Natural killer cell (primary cell): ENCODE data around the gene KIAA0319L. TPM values are rescaled to one million over a fixed set of nuclear protein-coding genes. Genes with fewer than 3 reads are reported as not detected.

Experiments
- ATAC-seq, 3 donors: fragments of 150-1000 bp in 2 of 3; fragments of 200-7000 bp in 1 of 3; cut with Tn5 transposase; 1 replicate in 1 of 3; 2 replicates in 2 of 3; pipeline ENCODE4 v1.10.0; 2021; ENCODE audit warnings: mild to moderate bottlenecking in 2 of 3, moderate library complexity in 2 of 3
- DNase-seq, 2 donors: peaks; one replicate each; pipeline versions ENCODE4 v3.0.0 to v3.0.0-alpha.2; 2013 to 2021; ENCODE audit warnings: mixed read lengths in 1 of 2
- H3K27ac ChIP-seq: one replicate; pipeline ENCODE4 v1.5.1; 2013; ENCODE audit warnings: mild to moderate bottlenecking, low read length
- H3K27me3 ChIP-seq: one replicate; pipeline ENCODE4 v1.6.1; 2013; ENCODE audit warnings: low read length; ENCODE audit not compliant: control insufficient read depth, insufficient read depth
- H3K36me3 ChIP-seq: one replicate; pipeline ENCODE4 v1.6.1; 2013; ENCODE audit warnings: low read length; ENCODE audit not compliant: control insufficient read depth, insufficient read depth
- H3K4me1 ChIP-seq: one replicate; pipeline ENCODE4 v1.6.1; 2013; ENCODE audit warnings: low read length; ENCODE audit not compliant: control insufficient read depth, insufficient read depth
- H3K4me3 ChIP-seq: one replicate; pipeline ENCODE4 v1.5.1; 2013; ENCODE audit warnings: low read length
- H3K9me3 ChIP-seq: one replicate; pipeline ENCODE4 v1.6.1; 2013; ENCODE audit warnings: low read length; ENCODE audit not compliant: control insufficient read depth, insufficient read depth
- H3K27ac Mint-ChIP-seq, 2 donors: one replicate each; pipeline ENCODE4 v1.8.0; 2022; ENCODE audit warnings: mild to moderate bottlenecking in 2 of 2, mixed read lengths in 2 of 2, moderate library complexity in 1 of 2
- H3K27me3 Mint-ChIP-seq, 2 donors: one replicate each; pipeline ENCODE4 v1.8.0; 2022; ENCODE audit warnings: low read depth in 2 of 2, mixed read lengths in 2 of 2
- H3K36me3 Mint-ChIP-seq: one replicate; pipeline ENCODE4 v1.8.0; 2022; ENCODE audit warnings: mixed read lengths
- H3K4me1 Mint-ChIP-seq, 2 donors: one replicate each; pipeline ENCODE4 v1.8.0; 2022; ENCODE audit warnings: mixed read lengths in 2 of 2
- H3K4me3 Mint-ChIP-seq: one replicate; pipeline ENCODE4 v1.8.0; 2022; ENCODE audit warnings: mild to moderate bottlenecking, moderate library complexity, mixed read lengths
- H3K9me3 Mint-ChIP-seq, 2 donors: one replicate each; pipeline ENCODE4 v1.8.0; 2022; ENCODE audit warnings: mixed read lengths in 2 of 2
- WGBS: methylation state at CpG from one replicate; pipeline ENCODE4 v1.1.7; 2013; ENCODE audit warnings: missing lambda C conversion rate; ENCODE audit not compliant: insufficient coverage; 5-methylcytosine and 5-hydroxymethylcytosine counted together
- intact Hi-C: fragments of 100-400 bp; cut with micrococcal nuclease; formaldehyde crosslinking; loops from one replicate; pipeline ENCODE4 v1.14.2; 2022
- total RNA-seq, 4 donors: library from RNA; stranded (reverse); fragments of 120-200 nt in 1 of 4; gene quantifications; one replicate each; pipeline versions ENCODE4 v1.2.3 to v1.2.4, GENCODE V29; 2013 to 2022
- TF ChIP-seq, protein P1 (sequence below): fragments of 200-600 bp; IDR thresholded peaks from one replicate; pipeline ENCODE4 v1.8.0; 2022; ENCODE audit warnings: antibody characterized with exemption

KIAA0319L gene
- total RNA-seq, 3 donors from 2014 or later (not counting 1 experiment from before 2014, with no cell fraction given) = 51.3 to 75.0 (median 64.8) TPM

DNA sequence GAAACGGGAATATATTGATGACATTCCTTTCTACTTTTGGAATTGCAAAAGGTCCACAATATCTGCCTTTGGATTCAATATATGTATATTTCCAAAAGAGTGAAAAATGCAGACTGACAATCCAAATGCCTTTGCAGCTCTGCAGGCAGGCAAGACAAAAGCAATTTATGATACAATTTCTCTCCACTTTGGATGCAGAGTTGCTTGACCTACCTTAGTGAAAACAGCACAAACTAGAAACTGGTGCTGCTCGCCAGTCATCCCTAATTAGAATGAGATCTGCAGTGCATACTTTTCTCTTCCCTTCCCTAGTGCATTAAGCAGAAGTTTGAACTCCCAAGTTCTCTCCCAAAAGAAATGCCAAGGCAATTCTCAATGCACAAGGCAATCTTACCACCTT, 56.8 kb downstream of the KIAA0319L start:
- no peak overlapping the region for H3K27ac ChIP-seq

DNA sequence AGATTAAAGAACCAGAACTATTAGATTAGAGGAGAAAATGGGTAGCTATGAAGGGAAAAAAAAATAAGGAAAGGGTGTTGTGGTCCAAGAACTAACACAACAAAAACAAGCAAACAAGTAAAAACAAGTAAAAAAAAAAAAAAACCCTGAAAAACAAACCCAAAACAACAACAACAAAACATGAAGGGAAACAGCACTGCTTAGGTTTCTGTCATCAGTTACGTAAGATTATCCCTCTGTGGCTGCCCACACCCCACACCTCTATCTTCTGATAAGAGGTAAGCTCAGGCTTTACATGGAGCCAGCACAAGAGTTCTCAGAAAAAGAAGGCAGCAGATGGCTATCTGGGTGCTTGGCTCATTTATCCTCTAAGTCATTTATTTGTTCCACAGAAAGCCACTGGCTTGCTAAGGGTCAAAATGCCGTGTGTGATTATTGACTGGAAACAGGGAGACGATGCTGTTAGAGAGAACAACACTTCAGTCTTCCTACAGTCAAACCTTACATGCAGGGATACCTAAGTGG, 57.5 kb downstream of the KIAA0319L start:
- Mint-ChIP-seq H3K27ac (peak overlapping the region in 1 of 2 donors; percentile 51), H3K27me3 (no peaks in the 10 kb centered on the region), H3K4me1 (peaks cover 22 to 24% of the 10 kb centered on the region in 2 donors), H3K9me3 (no peaks in the 10 kb centered on the region), H3K36me3 (no peaks in the 10 kb centered on the region), H3K4me3 (no peak overlapping the region)
- H3K27ac ChIP-seq = no peak overlapping the region
- TF ChIP-seq, protein P1, sequence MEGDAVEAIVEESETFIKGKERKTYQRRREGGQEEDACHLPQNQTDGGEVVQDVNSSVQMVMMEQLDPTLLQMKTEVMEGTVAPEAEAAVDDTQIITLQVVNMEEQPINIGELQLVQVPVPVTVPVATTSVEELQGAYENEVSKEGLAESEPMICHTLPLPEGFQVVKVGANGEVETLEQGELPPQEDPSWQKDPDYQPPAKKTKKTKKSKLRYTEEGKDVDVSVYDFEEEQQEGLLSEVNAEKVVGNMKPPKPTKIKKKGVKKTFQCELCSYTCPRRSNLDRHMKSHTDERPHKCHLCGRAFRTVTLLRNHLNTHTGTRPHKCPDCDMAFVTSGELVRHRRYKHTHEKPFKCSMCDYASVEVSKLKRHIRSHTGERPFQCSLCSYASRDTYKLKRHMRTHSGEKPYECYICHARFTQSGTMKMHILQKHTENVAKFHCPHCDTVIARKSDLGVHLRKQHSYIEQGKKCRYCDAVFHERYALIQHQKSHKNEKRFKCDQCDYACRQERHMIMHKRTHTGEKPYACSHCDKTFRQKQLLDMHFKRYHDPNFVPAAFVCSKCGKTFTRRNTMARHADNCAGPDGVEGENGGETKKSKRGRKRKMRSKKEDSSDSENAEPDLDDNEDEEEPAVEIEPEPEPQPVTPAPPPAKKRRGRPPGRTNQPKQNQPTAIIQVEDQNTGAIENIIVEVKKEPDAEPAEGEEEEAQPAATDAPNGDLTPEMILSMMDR = no peak
- DNase-seq (peak in 1 of 2 donors; percentile 65), ATAC-seq (peak in 2 of 3 donors; percentile 53 to 58)
- H3K27me3 ChIP-seq = no peaks in the 10 kb centered on the region
- H3K4me1 ChIP-seq = no peaks in the 10 kb centered on the region
- H3K9me3 ChIP-seq = no peaks in the 10 kb centered on the region
- H3K36me3 ChIP-seq = no peaks in the 10 kb centered on the region
- H3K4me3 ChIP-seq = no peak overlapping the region
- WGBS = 77% methylated on average over 3 of the region's 3 CpGs
- intact Hi-C loops = no loop called here

More for the DNA sequence above, 56.8 kb downstream of the KIAA0319L start:
- H3K9me3 ChIP-seq = no peaks in the 10 kb centered on the region
- H3K27me3 Mint-ChIP-seq = no peaks in the 10 kb centered on the region
- DNase-seq (no peak), ATAC-seq (no peak)
- H3K4me3 Mint-ChIP-seq = no peak overlapping the region
- no peak overlapping the region for H3K4me3 ChIP-seq
- H3K4me1 Mint-ChIP-seq = peaks cover 22 to 24% of the 10 kb centered on the region in 2 donors
- no peaks in the 10 kb centered on the region for H3K27me3 ChIP-seq
- TF ChIP-seq, protein P1 = no peak
- 95% methylated on average over 2 of the region's 2 CpGs for WGBS
- no peaks in the 10 kb centered on the region for H3K36me3 Mint-ChIP-seq
- no peaks in the 10 kb centered on the region for H3K9me3 Mint-ChIP-seq
- H3K36me3 ChIP-seq = no peaks in the 10 kb centered on the region
- intact Hi-C loops = no loop called here
- H3K27ac Mint-ChIP-seq = peak overlapping the region; percentile 23 to 41
- H3K4me1 ChIP-seq = no peaks in the 10 kb centered on the region

DNA sequence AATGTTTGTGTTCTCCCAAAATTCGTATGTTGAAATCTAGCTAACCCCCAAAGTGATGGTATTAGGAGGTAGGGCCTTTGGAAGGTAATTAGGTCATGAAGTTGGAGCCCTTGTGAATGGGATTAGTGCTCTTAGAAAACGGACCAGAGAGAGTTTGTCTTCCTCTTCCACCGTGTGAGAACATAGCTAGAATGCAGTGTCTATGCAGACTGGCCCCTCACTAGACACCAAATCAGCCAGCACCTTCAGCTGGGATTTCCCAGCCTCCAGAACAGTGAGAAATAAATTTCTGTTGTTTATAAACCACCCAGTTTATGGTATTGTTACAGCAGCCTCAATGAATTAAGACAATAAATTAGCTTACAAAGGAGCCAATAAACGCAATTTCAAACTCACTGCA, 58.0 kb downstream of the KIAA0319L start:
- Mint-ChIP-seq H3K27me3 (no peaks in the 10 kb centered on the region), H3K4me1 (peaks cover 22 to 24% of the 10 kb centered on the region in 2 donors), H3K36me3 (no peaks in the 10 kb centered on the region), H3K9me3 (no peaks in the 10 kb centered on the region), H3K27ac (peak overlapping the region; percentile 41 to 51), H3K4me3 (no peak overlapping the region)
- Histone ChIP-seq H3K36me3 (no peaks in the 10 kb centered on the region), H3K4me3 (no peak overlapping the region), H3K9me3 (no peaks in the 10 kb centered on the region), H3K4me1 (no peaks in the 10 kb centered on the region), H3K27ac (peak overlapping the region; percentile 4), H3K27me3 (no peaks in the 10 kb centered on the region)
- 83% methylated on average over 3 of the region's 4 CpGs for WGBS
- ATAC-seq = peak in 1 of 3 donors; percentile 36
- TF ChIP-seq, protein P1 = no peak
- intact Hi-C loops = no loop called here
- DNase-seq = peak in 1 of 2 donors; percentile 37

DNA sequence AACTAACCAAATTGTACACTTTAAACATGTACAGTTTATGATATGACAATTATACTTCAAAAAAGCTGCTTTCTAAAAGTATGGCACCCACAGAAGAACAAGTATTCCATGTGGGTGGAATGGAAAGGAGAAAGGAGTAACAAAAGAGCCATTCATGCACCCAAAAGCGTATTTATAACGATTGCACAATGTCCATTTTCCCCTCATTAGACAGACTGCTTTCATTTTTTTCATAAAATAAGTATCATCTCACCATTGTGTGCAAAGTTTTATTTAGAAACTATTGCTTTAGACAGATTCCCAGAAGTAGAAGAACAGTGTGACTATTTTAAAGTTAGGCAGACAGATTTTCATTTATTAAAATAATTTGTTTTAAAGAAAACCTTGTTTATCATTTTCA, 59.6 kb downstream of the KIAA0319L start:
- no peaks in the 10 kb centered on the region for H3K36me3 Mint-ChIP-seq
- Histone ChIP-seq H3K4me3 (no peak overlapping the region), H3K9me3 (no peaks in the 10 kb centered on the region), H3K27ac (no peak overlapping the region), H3K4me1 (no peaks in the 10 kb centered on the region), H3K36me3 (no peaks in the 10 kb centered on the region), H3K27me3 (no peaks in the 10 kb centered on the region)
- no peaks in the 10 kb centered on the region for H3K9me3 Mint-ChIP-seq
- H3K4me1 Mint-ChIP-seq = peaks cover 20 to 22% of the 10 kb centered on the region in 2 donors
- H3K4me3 Mint-ChIP-seq = no peak overlapping the region
- H3K27me3 Mint-ChIP-seq = no peaks in the 10 kb centered on the region
- TF ChIP-seq, protein P1 = no peak
- intact Hi-C loops = no loop called here
- H3K27ac Mint-ChIP-seq = no peak overlapping the region
- no peak for DNase-seq
- WGBS = no CpG with 5 or more reads among the region's 2 CpGs
- ATAC-seq = no peak
